Gastroesophageal sphincter (tissue), 3 donors: ENCODE results near the gene FIBP.

Source experiments
- EP300 ChIP-seq: sonication (generic); formaldehyde crosslinking; IDR thresholded peaks from one replicate; pipeline ENCODE4 v1.6.1; 2017; ENCODE audit warnings: antibody characterized with exemption, mild to moderate bottlenecking
- POLR2A ChIP-seq, 2 donors: fragments of 450-650 bp; IDR thresholded peaks; one replicate each; pipeline ENCODE4 v1.6.1; 2017; ENCODE audit warnings: antibody characterized with exemption in 2 of 2, mild to moderate bottlenecking in 2 of 2, moderate library complexity in 1 of 2
- POLR2AphosphoS5 ChIP-seq: sonication (generic); formaldehyde crosslinking; IDR thresholded peaks from one replicate; pipeline ENCODE4 v1.6.1; 2017; ENCODE audit warnings: antibody characterized with exemption
- TF ChIP-seq, protein P1 (sequence below), 4 experiments: fragments of 200-600 bp in 2 of 4; fragments of 450-650 bp in 2 of 4; sonication (generic) in 1 of 4; IDR thresholded peaks; one replicate each; pipeline ENCODE4 v1.5.1; 2017 to 2019; ENCODE audit warnings: antibody characterized with exemption in 4 of 4, mild to moderate bottlenecking in 2 of 4, moderate library complexity in 2 of 4

DNA sequence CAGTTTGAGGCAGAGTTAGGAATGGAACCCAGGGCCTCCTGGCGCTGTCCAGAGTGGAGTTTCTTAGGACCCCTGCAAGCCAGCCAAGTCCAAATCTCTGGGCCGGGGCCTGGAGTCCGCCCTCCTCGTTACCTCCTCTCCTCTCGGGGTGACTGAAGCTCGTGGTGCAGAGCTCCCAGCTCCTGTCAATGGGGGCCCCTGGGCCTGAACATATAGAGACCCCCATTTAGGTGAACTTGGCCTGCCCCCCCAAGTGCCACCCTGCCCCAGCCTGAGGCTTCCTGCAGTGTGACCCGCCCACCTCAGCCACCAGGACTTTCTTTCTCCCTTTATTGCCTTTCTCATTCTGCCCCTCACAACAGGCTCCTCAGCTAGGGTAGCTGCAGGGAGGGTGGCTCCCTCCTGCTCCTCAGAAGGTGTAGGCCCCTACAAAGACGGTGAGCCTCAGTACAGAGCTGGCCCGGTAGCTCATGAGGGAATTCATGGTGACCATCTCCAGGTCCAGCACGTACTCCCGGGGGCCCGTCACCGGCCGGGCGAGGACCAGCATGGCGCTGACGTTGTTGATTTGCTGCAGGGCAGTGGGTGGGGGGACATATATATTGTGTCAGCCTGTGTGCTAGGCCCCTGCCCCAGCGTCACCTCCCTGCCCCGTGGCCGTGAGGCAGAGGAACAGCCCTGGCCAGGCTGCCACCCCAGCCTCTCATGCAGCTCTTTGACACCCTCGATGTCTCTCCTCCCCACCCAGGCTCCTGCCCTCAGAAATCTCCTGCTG, 21.6 kb downstream of the FIBP start:
- TF ChIP-seq, protein P1, sequence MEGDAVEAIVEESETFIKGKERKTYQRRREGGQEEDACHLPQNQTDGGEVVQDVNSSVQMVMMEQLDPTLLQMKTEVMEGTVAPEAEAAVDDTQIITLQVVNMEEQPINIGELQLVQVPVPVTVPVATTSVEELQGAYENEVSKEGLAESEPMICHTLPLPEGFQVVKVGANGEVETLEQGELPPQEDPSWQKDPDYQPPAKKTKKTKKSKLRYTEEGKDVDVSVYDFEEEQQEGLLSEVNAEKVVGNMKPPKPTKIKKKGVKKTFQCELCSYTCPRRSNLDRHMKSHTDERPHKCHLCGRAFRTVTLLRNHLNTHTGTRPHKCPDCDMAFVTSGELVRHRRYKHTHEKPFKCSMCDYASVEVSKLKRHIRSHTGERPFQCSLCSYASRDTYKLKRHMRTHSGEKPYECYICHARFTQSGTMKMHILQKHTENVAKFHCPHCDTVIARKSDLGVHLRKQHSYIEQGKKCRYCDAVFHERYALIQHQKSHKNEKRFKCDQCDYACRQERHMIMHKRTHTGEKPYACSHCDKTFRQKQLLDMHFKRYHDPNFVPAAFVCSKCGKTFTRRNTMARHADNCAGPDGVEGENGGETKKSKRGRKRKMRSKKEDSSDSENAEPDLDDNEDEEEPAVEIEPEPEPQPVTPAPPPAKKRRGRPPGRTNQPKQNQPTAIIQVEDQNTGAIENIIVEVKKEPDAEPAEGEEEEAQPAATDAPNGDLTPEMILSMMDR (IDR thresholded peaks at IDR 0.05), result no peak
- TF ChIP-seq POLR2A (IDR thresholded peaks at IDR 0.05) (no peak), POLR2AphosphoS5 (no peak), EP300 (no peak)
